ENCODE results near the gene RELN. TPM values are rescaled to one million over a fixed set of nuclear protein-coding genes. Genes with fewer than 3 reads are reported as not detected.
"Not testable (repeated sequence)": the region's sequence is repeated elsewhere in the genome, so short reads cannot be mapped to it uniquely, and the experiment has no call there.

The RELN gene
- total and polyA plus RNA-seq, 3 donors from 2014 or later = 3.8 to 5.8 (median 5.2) TPM

DNA sequence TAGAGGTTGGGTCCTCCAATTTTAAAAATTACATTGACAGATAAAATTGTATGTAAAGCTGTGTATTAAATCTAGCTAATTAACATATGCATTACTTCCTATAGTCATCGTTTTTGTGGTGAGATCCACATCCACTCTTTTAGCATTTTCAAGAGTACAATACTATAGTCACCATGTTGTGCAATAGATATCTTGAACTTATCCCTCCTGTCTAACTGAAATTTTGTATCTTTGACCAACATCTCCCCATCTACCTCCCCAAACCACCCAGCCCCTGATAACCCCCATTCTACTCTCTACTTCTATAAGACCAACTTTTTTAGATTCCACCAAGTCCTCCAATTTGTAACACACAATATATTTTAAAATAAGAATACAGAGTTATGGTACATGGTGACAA, 208.0 kb downstream of the RELN start:
- H3K9me3 ChIP-seq = no peaks in the 10 kb centered on the region
- H3K36me3 ChIP-seq (ENCODE audit: low read depth, missing control alignments) = no peaks in the 10 kb centered on the region
- H3K27me3 ChIP-seq = no peaks in the 10 kb centered on the region
- DNase-seq = no peak
- no peak overlapping the region for H3K27ac ChIP-seq
- H3K4me1 ChIP-seq = no peaks in the 10 kb centered on the region
- no peak for TF ChIP-seq POLR2A (IDR thresholded peaks at IDR 0.05)
- TF ChIP-seq, protein P1, sequence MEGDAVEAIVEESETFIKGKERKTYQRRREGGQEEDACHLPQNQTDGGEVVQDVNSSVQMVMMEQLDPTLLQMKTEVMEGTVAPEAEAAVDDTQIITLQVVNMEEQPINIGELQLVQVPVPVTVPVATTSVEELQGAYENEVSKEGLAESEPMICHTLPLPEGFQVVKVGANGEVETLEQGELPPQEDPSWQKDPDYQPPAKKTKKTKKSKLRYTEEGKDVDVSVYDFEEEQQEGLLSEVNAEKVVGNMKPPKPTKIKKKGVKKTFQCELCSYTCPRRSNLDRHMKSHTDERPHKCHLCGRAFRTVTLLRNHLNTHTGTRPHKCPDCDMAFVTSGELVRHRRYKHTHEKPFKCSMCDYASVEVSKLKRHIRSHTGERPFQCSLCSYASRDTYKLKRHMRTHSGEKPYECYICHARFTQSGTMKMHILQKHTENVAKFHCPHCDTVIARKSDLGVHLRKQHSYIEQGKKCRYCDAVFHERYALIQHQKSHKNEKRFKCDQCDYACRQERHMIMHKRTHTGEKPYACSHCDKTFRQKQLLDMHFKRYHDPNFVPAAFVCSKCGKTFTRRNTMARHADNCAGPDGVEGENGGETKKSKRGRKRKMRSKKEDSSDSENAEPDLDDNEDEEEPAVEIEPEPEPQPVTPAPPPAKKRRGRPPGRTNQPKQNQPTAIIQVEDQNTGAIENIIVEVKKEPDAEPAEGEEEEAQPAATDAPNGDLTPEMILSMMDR (IDR thresholded peaks at IDR 0.05) = no peak
- intact Hi-C loops (cut with DNase I; ENCODE audit: low total_unique reads) = no loop called here
- no peak overlapping the region for H3K4me3 ChIP-seq
- 79% methylated on average over 1 of the region's 1 CpG for WGBS, 2 donors

DNA sequence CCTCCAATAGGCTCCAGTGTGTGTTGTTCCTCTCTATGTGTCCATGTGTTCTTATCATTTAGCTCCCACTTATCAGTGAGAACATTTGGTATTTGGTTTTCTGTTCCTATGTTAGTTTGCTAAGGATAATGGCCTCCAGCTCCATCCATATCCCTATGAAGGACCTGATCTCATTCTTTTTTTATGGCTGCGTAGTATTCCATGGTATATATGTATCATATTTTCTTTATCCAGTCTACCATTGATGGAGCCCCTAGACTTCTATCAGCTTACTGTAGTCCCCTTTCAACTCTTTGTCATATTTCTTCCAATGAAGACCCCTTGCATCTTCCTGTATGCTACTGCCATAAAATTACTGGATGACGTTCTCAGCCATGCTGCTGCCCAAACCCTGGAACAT, 208.9 kb downstream of the RELN start:
- H3K27me3 ChIP-seq; intact Hi-C loops (cut with DNase I; ENCODE audit: low total_unique reads); H3K27ac ChIP-seq; H3K4me3 ChIP-seq; H3K36me3 ChIP-seq (ENCODE audit: low read depth, missing control alignments); H3K9me3 ChIP-seq; DNase-seq; H3K4me1 ChIP-seq: not testable (repeated sequence)
- whole genome bisulfite sequencing, 2 donors = 91 to 92% methylated on average over 2 of the region's 2 CpGs

DNA sequence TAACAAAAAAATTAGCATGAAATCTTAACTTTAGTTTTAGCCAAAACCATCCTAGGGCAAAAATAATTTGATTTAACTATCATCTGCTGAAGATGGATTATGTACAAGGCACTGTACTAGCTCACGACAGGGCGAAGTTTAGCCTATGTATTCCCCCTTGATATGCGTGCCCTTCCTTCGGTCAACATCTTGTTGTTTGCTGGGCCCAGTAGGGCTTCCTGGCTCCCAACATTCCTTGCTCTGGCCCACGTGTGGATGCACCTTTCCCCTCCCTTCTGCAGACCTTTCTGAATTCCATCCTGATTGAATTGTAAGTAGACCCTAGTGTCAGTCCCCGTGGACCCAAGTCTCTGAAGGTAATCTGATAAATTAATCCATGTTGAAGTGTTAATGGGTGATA, 212.0 kb downstream of the RELN start:
- WGBS, 2 donors = 82 to 83% methylated on average over 6 of the region's 6 CpGs
- intact Hi-C loops (cut with DNase I; ENCODE audit: low total_unique reads) = no loop called here
- TF ChIP-seq, protein P1 (IDR thresholded peaks at IDR 0.05) = no peak
- TF ChIP-seq POLR2A (IDR thresholded peaks at IDR 0.05) = no peak
- H3K4me1 ChIP-seq = no peaks in the 10 kb centered on the region
- H3K27me3 ChIP-seq = no peaks in the 10 kb centered on the region
- H3K4me3 ChIP-seq = no peak overlapping the region
- no peaks in the 10 kb centered on the region for H3K36me3 ChIP-seq (ENCODE audit: low read depth, missing control alignments)
- H3K9me3 ChIP-seq = no peaks in the 10 kb centered on the region
- no peak overlapping the region for H3K27ac ChIP-seq
- no peak for DNase-seq

DNA sequence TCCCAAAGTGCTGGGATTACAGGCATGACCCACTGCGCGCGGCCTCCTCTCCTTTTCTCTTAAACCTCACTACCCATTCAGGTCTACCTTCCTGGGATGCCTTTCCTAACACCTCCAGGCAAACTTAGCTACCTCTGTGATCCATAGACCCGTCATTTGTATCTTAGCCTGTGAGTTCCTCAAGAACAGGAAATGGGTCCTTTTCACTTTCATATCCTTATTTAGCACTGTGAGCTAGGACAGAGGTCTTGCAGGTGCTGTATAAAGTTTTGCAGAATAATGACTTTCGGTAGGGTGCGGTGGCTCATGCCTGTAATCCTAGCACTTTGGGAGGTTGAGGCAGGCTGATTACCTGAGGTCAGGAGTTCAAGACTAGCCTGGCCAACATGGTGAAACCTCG, 215.7 kb downstream of the RELN start:
- Histone ChIP-seq H3K4me1 (no peaks in the 10 kb centered on the region), H3K27me3 (no peaks in the 10 kb centered on the region), H3K36me3 (ENCODE audit: low read depth, missing control alignments) (no peaks in the 10 kb centered on the region), H3K9me3 (no peaks in the 10 kb centered on the region), H3K4me3 (no peak overlapping the region), H3K27ac (no peak overlapping the region)
- TF ChIP-seq, protein P1 (IDR thresholded peaks at IDR 0.05) = no peak
- TF ChIP-seq POLR2A (IDR thresholded peaks at IDR 0.05) = no peak
- intact Hi-C loops (cut with DNase I; ENCODE audit: low total_unique reads) = no loop called here
- 87 to 94% methylated on average over 7 of the region's 7 CpGs for WGBS, 2 donors
- DNase-seq = no peak

DNA sequence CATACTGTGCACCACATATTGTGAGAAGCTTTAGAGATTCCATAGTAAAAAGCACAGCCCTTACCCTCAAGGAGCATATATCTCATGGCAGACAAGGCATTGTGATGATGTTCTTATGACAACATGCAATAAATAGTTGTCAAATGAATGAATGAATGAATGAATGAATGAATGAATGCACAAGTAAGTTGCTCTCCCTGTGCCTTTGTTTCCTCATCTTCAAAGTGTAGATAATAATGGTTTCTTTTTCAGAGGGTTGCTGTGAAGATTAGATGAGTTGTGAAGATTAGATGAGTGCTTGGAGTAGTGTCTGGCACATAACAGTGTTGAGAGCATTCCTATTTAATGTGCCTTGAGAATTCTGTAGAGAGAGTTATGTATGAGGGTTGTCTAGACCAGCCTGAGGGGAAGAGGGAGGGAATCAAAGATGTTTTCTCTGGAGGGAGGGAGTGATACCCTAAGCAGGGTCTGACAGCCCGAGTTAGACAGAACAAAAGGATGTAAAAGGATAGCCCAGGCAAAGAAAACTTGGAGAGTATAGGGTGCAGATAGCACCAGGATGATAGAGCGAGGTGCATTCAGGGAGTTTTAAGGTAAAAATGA, 217.2 kb downstream of the RELN start:
- Histone ChIP-seq H3K4me1 (no peaks in the 10 kb centered on the region), H3K4me3 (no peak overlapping the region), H3K27me3 (no peaks in the 10 kb centered on the region), H3K36me3 (ENCODE audit: low read depth, missing control alignments) (no peaks in the 10 kb centered on the region), H3K9me3 (no peaks in the 10 kb centered on the region), H3K27ac (no peak overlapping the region)
- intact Hi-C loops (cut with DNase I; ENCODE audit: low total_unique reads) = no loop called here
- WGBS, 2 donors = 42 to 55% methylated on average over 2 of the region's 2 CpGs
- TF ChIP-seq POLR2A (IDR thresholded peaks at IDR 0.05) = no peak
- TF ChIP-seq, protein P1 (IDR thresholded peaks at IDR 0.05) = no peak
- no peak for DNase-seq

All from testis (tissue), 3 donors.